Stimulated activated CD8-positive, alpha-beta memory T cell treated with anti-CD3 and anti-CD28 coated beads, Interleukin-15, amount 100 ng/mL, for 48 hours (primary cell): ENCODE measurements around the gene C12orf43.

Experiments
- DNase-seq, 2 donors: peaks; one replicate each; pipeline ENCODE4 v3.0.0-alpha.2; 2020; ENCODE audit warnings: low read depth in 2 of 2

Gene C12orf43

DNA sequence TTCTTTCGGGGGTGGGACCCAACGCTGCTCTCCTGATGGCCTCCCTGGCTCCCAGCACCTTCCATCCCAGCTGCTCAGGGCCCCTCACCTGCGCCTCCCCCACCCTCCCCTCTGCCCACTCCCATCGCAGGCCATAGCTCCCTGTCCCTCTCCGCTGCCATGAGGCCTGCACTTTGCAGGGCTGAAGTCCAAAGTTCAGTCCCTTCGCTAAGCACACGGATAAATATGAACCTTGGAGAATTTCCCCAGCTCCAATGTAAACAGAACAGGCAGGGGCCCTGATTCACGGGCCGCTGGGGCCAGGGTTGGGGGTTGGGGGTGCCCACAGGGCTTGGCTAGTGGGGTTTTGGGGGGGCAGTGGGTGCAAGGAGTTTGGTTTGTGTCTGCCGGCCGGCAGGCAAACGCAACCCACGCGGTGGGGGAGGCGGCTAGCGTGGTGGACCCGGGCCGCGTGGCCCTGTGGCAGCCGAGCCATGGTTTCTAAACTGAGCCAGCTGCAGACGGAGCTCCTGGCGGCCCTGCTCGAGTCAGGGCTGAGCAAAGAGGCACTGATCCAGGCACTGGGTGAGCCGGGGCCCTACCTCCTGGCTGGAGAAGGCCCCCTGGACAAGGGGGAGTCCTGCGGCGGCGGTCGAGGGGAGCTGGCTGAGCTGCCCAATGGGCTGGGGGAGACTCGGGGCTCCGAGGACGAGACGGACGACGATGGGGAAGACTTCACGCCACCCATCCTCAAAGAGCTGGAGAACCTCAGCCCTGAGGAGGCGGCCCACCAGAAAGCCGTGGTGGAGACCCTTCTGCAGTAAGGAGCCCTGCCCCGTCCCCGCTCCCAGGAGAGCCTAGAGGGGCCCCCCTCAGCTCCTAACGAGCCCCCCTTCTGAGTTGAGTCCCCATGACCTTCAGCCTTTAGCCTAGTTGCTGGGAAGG, 37.7 kb downstream of the C12orf43 start, which contains the start of gene HNF1A:
TSS of gene HNF1A (plus strand) at position 248 of the 924 bp plus-strand sequence. CDS start at position 474, 226 bp downstream.
- DNase-seq: no peak

- DNase-seq: no peak
Observed at GRCh38 chr12:120977531-120978295, 38.6 kb downstream of the C12orf43 start.

DNA sequence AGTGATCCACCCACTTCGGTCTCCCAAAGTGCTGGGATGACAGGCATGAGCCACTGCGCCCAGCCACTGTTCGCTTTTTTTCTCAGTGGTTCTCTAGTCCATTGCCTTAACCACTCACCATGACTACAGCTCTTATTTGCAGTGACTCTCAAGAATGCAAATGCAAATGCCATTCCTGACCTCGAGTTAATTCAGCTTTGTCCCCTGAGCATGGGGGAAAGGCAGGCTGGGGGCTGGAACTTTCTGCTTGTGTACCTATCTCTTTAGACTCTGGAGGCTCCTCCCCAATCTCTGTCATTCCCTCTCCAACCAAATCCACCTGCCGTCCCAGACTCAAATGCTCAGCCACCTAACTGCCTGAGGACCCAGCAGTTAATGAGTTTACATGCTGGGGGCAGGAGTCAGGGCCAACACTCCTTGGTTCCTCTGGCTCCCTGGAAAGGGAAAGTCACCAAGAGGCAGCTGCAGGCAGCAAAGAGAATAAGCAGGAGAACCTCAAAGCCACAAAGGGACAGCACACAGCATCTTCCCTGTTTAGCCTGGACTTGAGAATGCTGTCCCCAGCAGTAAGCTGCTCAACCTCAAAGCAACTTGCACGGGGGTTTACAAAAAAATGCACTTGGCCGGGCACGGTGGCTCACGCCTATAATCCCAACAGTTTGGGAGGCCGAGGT, 43.3 kb downstream of the C12orf43 start:
- DNase-seq: no peak

DNA sequence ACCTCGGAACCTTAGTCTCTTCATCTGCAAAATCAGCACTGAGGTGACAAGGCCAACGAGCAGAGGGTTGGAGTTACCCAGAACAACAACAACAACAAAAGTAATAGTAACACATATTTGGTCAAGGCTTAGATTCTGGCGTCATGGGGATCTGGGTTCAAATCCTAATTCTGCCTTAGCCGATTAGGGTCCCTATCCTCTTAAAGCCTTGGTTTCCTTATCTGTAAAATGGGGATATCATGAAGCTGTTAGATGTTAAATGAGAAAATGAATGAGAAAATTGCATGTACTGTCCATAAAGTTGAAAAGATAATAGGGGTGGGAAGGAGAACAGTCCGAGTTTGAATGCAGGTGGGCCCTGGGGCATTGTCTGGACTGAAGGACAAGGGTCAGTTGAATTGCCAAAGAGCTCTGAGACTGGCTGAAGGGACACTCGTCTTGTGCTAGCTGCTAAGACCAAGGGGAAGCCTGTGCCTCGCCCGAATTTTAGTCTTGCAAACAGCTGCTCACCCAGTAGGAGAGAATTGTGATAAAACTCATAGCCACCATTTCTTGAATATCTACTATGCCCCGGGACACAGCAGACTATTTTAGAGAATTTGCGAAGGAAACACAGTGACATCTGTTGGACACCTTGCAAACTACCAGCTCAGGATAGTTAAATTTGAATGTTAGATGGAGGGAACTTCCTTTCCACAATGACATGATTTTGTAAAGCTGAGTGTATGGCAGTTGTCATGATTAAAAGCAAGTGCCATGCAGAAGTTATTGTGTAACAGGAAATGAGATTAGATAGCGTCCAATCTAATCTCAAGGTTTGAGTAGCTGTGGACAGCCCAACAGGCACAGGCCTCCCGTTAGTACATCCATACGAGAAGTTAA, 44.7 kb downstream of the C12orf43 start:
- DNase-seq: peak in 1 of 2 donors; percentile 13

- DNase-seq: no peak
Observed at GRCh38 chr12:120970310-120970709, 46.0 kb downstream of the C12orf43 start.

GRCh38 chr12:120965534-120966091, 50.7 kb downstream of the C12orf43 start:
- DNase-seq: no peak

- DNase-seq: no peak
Observed at GRCh38 chr12:120964298-120964697, 52.0 kb downstream of the C12orf43 start.

DNA sequence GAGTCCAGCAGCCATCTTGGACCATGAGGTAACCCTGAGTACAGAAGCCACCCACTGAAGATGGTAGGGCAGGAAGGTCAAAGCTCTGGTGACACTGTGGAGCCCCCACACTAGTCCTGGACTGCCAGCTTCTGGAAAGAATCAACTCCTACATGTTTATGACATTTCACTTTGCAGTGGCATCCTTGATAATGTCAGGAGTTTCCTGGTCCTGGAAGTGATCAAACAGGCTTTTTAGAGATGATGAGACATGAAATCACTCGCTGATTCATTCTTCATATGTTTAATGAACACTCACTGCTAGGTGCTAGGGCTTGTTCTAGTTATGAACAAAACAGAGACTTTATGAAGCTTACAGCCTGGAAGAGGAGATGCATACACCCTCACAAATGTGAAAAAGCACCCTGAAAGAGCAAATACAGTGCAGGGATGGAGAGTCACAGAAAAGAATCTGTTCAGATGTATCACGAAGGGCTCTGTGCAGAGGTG, 53.7 kb downstream of the C12orf43 start:
- DNase-seq: no peak

- DNase-seq: no peak
Observed at GRCh38 chr12:120961604-120962531, 54.4 kb downstream of the C12orf43 start.

DNA sequence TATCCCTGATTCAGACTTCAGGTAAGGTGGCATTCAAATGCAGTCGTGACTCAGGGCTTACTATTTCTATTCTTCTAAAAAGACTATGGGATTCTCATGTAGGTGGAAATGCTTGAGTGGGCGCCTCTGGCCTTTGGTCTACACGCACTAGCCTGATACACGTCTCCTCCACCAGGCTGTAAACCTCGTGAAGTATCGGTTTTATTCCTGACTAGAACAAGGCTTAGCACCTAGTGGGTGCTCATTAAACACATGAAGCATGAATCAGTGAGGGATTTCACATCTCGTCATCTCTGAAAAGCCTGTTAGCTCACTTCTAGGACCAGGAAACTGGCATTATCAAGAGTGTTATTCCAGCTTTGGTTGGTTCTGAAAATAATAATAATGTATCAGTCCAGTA, 55.6 kb downstream of the C12orf43 start:
- DNase-seq: peak; percentile 24 to 48

DNA sequence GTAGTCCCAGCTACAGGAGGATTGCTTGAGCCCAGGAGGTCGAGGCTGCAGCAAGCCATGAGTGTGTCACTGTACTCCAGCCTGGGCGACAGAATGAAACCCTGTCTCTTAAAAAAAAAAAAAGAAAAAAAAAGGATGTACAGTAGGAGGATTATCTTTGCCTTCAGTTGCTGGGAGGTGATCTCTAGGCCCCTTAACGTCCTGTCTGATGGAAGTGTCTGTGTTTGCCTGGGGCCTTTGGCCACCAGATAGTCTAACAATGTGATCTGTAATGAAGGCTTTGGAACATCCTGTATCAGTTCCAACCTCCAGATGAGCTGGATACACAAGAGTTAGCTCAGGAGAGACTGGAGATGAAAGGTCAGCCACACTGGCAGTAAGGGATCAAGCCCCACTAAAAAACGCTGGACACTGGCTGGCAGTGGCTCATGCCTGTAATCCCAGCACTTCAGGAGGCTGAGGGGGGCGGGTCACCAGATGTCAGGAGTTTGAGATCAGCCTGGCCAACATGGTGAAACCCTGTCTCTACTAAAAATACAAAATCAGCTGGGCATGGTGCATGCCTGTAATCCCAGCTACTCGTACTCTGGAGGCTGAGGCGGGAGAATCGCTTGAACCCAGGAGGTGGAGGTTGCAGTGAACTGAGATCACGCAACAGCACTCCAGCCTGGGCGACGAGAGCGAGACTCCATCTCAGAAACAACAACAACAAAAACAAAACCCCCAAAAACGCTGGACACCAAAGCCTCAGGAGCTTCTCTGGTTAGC, 57.0 kb downstream of the C12orf43 start:
- no peak for DNase-seq

GRCh38 chr12:120956579-120957300, 59.5 kb downstream of the C12orf43 start:
- no peak for DNase-seq

GRCh38 chr12:120955232-120955631, 61.1 kb downstream of the C12orf43 start:
- no peak for DNase-seq

- DNase-seq: no peak
Observed at GRCh38 chr12:120950807-120951206, 65.5 kb downstream of the C12orf43 start.
